22Rv1 (cell line): Measurements from ENCODE around the gene BPIFB1.

Experiments
- ZFX ChIP-seq: fragments of 450-650 bp; IDR thresholded peaks from 2 replicates; pipeline ENCODE4 v1.6.1; 2017; ENCODE audit warnings: antibody characterized with exemption, borderline replicate concordance
- TF ChIP-seq, protein P1 (sequence below): fragments of 450-650 bp; IDR thresholded peaks from 2 replicates; pipeline ENCODE4 v1.5.1; 2017; ENCODE audit warnings: mild to moderate bottlenecking

DNA sequence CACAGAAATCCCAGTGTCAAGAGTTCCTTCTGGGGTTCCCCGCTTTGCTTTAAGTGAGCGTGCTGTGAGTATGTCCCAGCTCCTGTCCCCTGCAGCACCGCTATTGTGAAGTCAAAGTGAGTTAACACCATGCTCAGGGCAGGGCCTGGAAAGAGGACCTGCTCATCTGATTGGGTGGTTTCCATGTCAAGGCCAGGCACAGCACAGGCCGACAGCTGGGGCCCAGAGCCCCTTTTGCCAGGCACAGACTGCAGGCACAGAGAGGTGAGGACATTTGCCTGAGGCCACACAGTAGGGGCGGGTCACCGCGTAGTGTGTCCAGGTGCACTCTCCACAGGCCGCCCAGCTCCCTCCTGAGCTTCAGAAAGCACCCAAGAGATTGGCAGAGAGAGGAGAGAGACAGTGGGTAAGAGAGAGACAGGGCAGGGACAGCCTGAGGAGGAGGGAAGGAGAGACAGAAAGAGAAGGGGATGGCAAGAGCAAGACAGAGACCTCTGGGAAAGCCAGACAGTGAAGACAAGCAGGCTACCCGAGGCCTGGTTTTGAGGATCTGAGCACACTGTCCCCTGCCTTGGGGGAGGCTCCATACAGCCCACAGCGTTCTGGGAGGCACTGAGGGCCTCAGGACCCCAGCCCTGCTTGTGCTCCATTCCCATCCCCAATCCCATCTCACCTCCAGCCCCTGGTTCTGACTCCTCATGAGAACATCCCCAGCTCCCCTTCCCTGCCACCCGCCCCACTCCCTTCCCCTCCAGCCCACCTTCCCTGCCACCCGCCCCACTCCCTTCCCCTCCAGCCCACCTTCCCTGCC lies 6.5 kb upstream of the BPIFB1 start:
- TF ChIP-seq, protein P1, sequence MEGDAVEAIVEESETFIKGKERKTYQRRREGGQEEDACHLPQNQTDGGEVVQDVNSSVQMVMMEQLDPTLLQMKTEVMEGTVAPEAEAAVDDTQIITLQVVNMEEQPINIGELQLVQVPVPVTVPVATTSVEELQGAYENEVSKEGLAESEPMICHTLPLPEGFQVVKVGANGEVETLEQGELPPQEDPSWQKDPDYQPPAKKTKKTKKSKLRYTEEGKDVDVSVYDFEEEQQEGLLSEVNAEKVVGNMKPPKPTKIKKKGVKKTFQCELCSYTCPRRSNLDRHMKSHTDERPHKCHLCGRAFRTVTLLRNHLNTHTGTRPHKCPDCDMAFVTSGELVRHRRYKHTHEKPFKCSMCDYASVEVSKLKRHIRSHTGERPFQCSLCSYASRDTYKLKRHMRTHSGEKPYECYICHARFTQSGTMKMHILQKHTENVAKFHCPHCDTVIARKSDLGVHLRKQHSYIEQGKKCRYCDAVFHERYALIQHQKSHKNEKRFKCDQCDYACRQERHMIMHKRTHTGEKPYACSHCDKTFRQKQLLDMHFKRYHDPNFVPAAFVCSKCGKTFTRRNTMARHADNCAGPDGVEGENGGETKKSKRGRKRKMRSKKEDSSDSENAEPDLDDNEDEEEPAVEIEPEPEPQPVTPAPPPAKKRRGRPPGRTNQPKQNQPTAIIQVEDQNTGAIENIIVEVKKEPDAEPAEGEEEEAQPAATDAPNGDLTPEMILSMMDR = no peak
- no peak for TF ChIP-seq ZFX
